GM11168 (cell line): ENCODE data around the gene HPCAL1.

Experiments used
- in situ Hi-C: fragments of 300-500 bp; cut with MboI; formaldehyde crosslinking; loops from one replicate; pipeline ENCODE4 v1.12.0; 2022; ENCODE audit warnings: low sequenced_read_pairs; ENCODE audit not compliant: unreplicated experiment

The HPCAL1 gene

DNA sequence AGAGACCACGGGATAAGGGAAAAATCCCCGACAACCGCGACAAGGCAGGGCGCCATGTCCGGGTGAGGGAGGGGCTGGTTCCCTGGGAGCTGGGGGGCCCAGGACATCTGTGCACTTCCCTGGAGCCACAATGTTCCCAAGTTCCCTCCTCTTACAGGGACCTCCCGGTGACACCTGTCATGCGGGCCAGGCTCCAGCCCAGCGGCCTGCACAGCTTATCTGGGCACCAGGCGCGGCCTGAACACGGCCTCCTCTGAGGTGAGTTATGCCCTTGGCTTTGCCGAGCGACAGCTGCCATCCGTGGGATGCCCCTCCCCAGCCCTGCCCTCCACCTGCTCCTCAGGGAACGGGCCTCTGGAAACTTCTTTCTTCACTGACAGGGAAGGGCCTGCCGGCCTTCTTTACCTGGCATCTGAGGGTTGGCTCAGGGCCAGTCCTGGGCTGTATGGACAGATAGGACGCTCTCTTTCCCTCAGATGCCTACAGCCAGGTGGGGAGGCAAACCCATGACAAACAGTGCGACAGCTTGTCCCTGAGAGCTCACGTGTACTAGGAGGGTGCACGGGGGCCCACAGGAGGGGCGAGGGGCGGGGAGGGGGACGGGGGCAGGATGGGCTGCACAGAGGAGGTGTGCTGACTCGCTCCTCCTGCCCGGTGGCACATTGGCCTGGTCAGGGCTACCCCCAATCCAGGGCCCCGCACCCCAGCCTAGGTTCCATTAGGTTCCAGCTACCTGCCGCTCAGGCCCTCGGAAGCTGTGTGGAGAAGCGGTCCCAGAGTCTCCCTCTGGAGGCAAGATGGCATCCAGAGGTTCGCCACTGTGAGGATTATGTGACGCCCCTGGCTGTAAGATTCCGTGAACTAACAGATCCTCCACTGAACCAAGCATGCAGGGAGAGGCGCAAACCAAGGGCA is 34.9 kb upstream of the HPCAL1 start:
- in situ Hi-C loops = no loop called here

DNA sequence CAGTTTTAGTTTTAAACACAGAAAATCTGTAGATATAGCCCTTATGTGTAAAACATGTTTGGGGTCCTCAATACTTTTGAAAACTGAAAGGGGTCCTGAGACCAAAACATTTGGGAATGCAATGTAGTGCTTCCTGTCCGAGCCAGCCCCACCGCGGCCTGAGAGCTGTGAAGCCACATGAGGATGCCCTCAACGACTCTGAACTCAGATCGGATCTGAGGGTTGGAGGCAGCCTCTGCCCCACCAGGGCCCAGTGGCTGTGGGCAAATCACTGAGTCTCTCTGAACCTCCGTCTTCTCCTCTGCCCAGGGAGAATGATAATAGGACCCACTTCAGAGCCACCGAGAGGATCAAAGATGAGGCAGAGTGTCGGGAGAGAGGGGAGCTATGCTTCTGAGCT is 33.4 kb upstream of the HPCAL1 start:
- in situ Hi-C loops = no loop called here

- in situ Hi-C loops = no loop called here
Observed at GRCh38 chr2:10269711-10270610, 32.7 kb upstream of the HPCAL1 start.

GRCh38 chr2:10271509-10271908 is 31.2 kb upstream of the HPCAL1 start:
- in situ Hi-C loops = no loop called here

DNA sequence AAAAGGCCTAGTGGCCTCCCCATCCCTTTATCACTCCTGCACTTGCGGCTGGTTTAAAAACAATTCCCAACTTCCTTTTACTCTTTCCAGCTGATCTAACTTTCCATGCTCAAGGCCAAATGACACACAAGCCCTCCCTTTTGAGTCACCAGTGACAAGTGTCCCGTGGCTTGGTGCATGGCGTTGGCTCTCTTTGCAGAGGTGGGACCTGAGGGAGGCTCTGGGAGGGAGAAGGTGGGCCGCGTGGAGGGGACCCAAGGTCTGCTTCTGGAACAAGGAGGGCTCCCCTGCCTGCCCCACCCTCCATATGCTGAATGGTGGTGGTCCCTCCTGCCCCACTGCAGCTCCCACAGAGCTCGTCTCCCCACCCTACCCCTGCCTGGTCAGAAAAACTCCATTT is 30.8 kb upstream of the HPCAL1 start:
- in situ Hi-C loops = no loop called here

GRCh38 chr2:10272464-10272863 is 30.2 kb upstream of the HPCAL1 start:
- in situ Hi-C loops = no loop called here

- in situ Hi-C loops = no loop called here
Observed at GRCh38 chr2:10273215-10274175, 29.2 kb upstream of the HPCAL1 start.

DNA sequence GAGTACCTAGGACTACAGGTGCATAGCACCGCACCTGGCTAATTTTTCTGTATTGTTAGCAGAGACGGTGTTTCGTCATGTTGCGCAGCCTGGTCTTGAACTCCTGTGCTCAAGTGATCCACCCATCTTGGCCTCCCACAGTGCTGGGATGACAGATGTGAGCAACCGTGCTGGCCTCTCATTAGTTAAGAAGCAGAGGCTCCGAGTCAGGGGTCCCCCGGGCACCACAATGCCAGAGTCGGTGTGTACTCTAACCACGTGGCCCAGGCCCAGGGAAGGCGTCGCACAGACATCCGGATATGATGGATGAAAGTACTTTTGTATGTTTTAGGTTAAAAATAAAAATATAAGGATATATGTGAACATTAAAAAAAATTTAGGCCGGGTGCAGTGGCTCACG is 28.3 kb upstream of the HPCAL1 start:
- in situ Hi-C loops = no loop called here

DNA sequence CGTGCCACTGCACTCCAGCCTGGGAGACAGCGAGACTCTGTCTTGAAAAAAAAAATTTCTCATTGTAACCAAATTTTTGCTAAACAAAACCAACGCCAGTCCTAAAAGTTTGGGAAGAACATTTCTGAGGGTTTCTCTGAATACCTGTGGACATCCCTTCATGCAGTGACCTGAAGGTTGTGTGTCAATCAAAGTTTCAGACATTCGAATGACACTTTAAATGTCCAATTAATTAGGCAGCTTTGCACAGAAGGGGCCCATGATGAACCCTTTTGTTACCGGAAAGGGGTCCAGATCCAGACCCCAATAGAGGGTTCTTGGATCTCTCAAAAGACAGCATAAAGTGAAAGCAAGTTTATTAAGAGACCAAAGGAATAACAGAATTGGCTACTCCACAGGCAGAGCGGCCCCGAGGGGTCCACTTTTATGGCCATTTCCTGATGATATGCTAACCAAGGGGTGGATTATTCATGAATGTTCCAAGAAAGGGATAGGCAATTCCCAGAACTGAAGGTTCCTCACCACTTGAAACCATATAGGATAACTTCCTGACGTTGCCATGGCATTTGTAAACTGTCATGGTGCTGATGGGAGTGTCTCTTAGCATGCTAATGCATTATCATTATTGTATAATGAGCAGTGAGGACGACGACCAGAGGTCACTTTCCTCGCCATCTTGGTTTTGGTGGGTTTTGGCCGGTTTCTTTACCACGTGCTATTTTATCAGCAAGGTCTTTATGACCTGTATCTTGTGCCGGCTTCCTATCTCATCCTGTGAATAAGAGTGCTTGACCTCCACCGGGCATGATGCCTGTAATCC is 27.5 kb upstream of the HPCAL1 start:
- in situ Hi-C loops = no loop called here

- in situ Hi-C loops = no loop called here
Observed at GRCh38 chr2:10276481-10277292, 26.0 kb upstream of the HPCAL1 start.

GRCh38 chr2:10277293-10278028 is 25.2 kb upstream of the HPCAL1 start:
- in situ Hi-C loops = no loop called here

DNA sequence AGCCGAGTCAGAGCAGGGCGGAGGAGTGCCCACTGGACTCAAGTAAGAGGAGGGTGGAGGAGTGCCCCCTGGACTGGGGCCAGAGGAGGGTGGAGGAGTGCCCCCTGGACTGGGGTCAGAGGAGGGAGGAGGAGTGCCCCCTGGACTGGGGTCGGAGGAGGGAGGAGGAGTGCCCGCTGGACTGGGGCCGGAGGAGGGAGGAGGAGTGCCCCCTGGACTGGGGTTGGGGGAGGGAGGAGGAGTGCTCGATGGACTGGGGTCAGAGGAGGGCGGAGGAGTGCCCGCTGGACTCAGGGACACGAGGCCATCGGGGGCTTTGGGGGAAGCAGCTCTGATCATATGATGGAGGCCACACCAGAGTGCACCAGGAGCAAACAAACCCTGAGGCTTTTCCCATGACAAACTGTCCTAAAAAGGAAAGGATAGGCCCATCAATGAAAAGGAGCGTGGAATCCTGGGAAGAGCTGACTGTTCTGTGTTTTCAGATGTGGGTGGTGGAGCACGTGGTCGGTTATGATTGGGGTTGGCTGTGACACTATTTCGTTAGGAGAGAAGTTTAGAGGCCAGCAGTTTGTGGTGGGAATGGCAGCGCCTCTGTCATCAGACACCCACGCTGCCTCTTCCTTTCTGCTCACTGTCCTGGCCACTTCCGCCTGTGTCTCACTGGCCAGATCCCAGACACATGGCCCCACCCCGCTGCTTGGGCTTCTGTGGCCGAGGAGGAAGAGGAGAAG is 24.5 kb upstream of the HPCAL1 start:
- in situ Hi-C loops = no loop called here

DNA sequence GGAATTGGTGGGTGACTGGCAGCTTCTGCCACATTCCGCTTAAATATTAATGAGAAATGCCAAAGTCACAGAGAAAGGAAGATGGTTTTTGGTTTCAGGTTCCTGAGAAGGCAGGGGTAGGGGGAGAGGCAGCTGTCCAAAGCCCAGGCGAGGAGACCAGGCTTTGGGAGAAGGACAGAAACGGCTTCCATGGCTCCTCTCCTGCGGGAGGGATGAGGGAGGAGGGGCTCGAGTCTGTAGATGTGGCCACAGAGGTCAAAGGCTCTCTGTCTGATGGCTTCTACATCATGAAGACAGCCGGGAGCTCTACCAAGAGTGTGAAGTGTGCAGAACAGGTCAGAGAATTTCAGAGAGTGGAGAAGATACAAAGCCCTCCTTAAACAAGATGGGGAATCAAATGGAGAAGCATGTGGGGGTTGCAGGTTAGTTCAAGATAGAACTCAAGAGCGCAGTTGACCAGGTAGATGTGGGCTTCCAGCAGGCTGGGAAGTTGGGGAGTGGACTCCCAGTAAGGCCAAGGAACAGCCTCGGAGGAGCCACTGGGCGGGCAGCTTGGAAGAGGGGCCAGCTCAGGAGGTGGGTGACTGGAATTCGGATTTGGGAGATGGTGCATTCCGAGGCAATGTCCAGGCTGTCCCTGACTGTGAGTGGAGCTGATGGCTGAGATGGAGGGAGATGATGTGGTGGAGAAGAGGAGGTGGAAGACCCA is 23.8 kb upstream of the HPCAL1 start:
- in situ Hi-C loops = no loop called here

DNA sequence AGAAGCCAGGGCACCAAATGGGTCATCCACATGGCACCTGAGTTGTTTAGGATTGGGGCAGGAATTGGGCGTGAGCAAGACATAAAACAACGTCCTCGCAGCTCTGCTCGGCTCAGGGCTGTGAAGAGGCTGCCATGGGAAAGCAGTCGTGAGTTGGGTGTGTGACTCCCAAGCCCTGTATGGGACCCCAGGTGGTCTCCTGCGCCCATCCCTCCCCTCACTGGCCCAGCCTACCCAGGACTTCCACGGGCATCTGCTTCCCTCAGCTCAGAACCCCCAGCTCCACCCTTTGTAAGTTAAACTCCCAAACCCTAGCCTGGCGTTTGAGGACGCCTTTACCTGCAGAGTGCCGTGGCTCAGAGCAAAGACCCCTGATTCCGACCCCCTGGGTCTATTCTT is 23.2 kb upstream of the HPCAL1 start:
- in situ Hi-C loops = no loop called here

DNA sequence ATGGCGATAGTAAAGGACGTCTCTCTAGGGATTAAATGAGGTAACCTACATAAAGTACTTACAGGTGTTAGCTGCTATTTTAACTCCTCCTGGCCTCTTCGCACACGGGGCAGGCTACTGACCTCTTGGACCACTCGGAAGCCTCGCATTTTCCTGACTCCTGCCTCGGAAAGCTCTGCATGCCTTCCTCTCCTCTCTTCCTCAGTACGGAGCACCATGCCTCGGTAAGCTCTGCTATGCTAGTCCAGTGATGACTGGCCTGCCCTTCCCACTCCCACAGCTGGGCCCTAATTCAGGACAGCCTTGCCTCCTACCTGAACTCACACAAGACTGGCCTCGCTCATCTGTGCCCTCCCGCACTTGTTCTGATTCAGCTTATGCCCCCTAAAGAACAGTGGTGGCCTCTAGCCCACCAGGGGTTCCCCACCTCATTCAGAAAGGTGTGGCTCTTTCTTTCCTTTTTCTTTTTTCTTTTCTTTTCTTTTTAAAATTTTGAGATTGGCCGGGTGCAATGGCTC is 22.7 kb upstream of the HPCAL1 start:
- in situ Hi-C loops = no loop called here

GRCh38 chr2:10281891-10282290 is 20.8 kb upstream of the HPCAL1 start:
- in situ Hi-C loops = no loop called here
